Mucosa of descending colon (tissue), 3 donors: ENCODE data around the gene OR52B6. TPM values are rescaled to one million over a fixed set of nuclear protein-coding genes. Genes with fewer than 3 reads are reported as not detected.

Experiments used
- ATAC-seq: fragments of 200-7000 bp; cut with Tn5 transposase; one replicate; pipeline ENCODE4 v1.9.1; 2020; ENCODE audit warnings: mild to moderate bottlenecking, moderate library complexity
- DNase-seq, 3 donors: peaks; one replicate each; pipeline ENCODE4 v3.0.0-alpha.2; 2020
- H3K36me3 ChIP-seq: fragments of 200-600 bp; one replicate; pipeline ENCODE4 v1.8.0; 2021; ENCODE audit warnings: low read depth, mild to moderate bottlenecking
- H3K4me1 ChIP-seq: fragments of 200-600 bp; one replicate; pipeline ENCODE4 v1.8.0; 2021; ENCODE audit warnings: low read depth, mild to moderate bottlenecking
- H3K4me3 ChIP-seq: fragments of 200-600 bp; one replicate; pipeline ENCODE4 v1.8.0; 2021; ENCODE audit warnings: mild to moderate bottlenecking
- H3K9me3 ChIP-seq: fragments of 200-600 bp; one replicate; pipeline ENCODE4 v1.8.0; 2021; ENCODE audit warnings: mild to moderate bottlenecking
- intact Hi-C, 2 donors: fragments of 100-400 bp; cut with DNase I in 1 of 2; cut with micrococcal nuclease in 1 of 2; formaldehyde crosslinking; loops; one replicate each; pipeline versions ENCODE4 v1.11.0 to v1.11.1; 2022; cut with DNase I, micrococcal nuclease
- total RNA-seq, 3 donors: library from RNA; stranded (reverse); fragmentation: NEBNext Ultra II Directional in 2 of 3; extraction: Animal tissue kit (Norgen Biotek cat#: 25700) in 2 of 3; gene quantifications; one replicate each; pipeline versions ENCODE4 v1.2.1 to v1.2.4, GENCODE V29; 2021 to 2023
- TF ChIP-seq, protein P1 (sequence below): fragments of 200-600 bp; IDR thresholded peaks from one replicate; pipeline ENCODE4 v1.8.0; 2022; ENCODE audit warnings: antibody characterized with exemption, mild to moderate bottlenecking
- donor health status: DM: no; HTN: no; CAD: no; lungs with moderate emphysema.
- donor health status: DM: no; HTN: no; CAD: no.
- donor health status: DM: no; HTN: yes; CAD: no.

The OR52B6 gene
- total RNA-seq, 3 donors from 2014 or later = not detected

DNA sequence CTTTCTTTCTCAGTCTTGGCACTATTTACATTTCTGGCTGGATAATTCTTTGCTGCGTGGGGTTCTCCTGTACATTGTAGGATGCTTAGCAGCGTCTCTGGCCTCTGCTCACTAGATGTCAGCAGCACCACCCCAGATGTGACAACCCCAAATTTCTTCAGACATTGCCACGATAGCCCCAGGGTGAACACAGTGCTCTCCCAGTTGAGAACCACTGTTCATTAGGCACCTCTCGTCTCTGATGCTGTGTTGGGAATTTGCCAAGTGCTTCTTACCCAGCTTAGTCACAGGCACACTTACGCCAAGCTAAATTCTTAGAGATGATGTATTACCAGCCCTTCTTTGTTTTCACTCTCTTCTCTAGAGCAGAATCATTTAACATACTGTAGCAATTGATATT, 25.2 kb downstream of the OR52B6 start:
- TF ChIP-seq, protein P1, sequence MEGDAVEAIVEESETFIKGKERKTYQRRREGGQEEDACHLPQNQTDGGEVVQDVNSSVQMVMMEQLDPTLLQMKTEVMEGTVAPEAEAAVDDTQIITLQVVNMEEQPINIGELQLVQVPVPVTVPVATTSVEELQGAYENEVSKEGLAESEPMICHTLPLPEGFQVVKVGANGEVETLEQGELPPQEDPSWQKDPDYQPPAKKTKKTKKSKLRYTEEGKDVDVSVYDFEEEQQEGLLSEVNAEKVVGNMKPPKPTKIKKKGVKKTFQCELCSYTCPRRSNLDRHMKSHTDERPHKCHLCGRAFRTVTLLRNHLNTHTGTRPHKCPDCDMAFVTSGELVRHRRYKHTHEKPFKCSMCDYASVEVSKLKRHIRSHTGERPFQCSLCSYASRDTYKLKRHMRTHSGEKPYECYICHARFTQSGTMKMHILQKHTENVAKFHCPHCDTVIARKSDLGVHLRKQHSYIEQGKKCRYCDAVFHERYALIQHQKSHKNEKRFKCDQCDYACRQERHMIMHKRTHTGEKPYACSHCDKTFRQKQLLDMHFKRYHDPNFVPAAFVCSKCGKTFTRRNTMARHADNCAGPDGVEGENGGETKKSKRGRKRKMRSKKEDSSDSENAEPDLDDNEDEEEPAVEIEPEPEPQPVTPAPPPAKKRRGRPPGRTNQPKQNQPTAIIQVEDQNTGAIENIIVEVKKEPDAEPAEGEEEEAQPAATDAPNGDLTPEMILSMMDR = no peak
- no peak for DNase-seq
- Histone ChIP-seq H3K4me3 (no peak overlapping the region), H3K36me3 (no peaks in the 10 kb centered on the region), H3K9me3 (no peaks in the 10 kb centered on the region), H3K4me1 (no peaks in the 10 kb centered on the region)
- ATAC-seq = no peak
- intact Hi-C loops = no loop called here

DNA sequence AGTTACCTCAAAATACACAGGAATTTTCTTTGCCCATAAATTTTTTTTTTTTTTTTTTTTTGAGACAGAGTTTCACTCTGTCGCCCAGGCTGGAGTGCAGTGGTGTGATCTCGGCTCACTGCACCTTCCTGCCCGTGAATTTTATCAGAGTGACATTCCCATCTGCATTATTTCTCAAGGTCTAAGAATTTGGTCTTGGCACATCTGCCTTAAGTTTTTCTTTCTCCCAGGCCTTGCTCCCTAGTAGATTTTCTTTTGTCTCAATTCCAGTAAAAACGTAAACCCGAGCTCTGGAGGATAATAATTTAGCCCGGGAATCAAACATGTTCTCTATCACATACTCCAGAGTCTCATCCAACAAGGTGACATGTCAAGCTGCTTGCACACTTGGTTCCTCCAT, 28.1 kb downstream of the OR52B6 start:
- Histone ChIP-seq H3K4me1 (no peaks in the 10 kb centered on the region), H3K4me3 (no peak overlapping the region), H3K9me3 (no peaks in the 10 kb centered on the region), H3K36me3 (no peaks in the 10 kb centered on the region)
- intact Hi-C loops = no loop called here
- TF ChIP-seq, protein P1 = no peak
- DNase-seq = no peak
- ATAC-seq = no peak

DNA sequence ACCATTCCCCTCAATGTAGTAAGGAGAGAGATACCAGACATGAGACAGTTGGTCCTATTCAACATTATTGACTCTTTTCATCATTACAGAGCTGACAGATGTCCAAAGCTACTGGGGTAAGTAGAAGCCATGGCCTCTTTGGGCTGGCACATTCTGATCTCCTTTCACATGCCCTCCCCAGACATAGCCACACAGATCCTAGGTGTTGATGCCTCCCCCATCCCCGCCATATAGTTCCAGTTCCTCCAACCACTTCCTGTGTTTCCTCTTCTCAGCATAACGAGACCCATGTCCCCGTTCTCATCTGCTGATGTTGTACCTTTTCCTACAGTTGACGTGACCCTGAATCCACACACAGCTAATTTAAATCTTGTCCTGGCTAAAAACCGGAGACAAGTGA, 29.8 kb downstream of the OR52B6 start:
- Histone ChIP-seq H3K9me3 (no peaks in the 10 kb centered on the region), H3K36me3 (no peaks in the 10 kb centered on the region), H3K4me3 (no peak overlapping the region), H3K4me1 (no peaks in the 10 kb centered on the region)
- TF ChIP-seq, protein P1 = no peak
- intact Hi-C loops = no loop called here
- DNase-seq = no peak
- no peak for ATAC-seq

DNA sequence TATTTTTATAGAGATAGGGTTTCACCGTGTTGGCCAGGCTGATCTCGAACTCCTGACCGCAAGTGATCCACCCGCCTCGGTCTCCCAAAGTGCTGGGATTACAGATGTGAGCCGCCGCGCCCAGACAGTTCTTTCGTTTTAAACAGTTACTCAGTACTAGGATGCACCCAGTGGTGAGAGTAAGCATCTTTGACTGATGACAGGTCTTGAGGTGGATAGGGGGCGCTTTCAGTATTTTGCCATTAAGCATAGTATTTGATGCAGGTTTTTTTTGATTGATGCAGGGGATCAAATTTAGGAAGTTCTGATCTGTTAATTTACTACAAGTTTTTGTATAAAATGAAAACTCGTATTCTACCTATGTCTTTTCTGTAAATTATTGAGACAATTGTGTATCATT, 30.9 kb downstream of the OR52B6 start:
- TF ChIP-seq, protein P1 = no peak
- Histone ChIP-seq H3K4me1 (no peaks in the 10 kb centered on the region), H3K9me3 (no peaks in the 10 kb centered on the region), H3K4me3 (no peak overlapping the region), H3K36me3 (no peaks in the 10 kb centered on the region)
- ATAC-seq = no peak
- intact Hi-C loops = no loop called here
- DNase-seq = no peak

DNA sequence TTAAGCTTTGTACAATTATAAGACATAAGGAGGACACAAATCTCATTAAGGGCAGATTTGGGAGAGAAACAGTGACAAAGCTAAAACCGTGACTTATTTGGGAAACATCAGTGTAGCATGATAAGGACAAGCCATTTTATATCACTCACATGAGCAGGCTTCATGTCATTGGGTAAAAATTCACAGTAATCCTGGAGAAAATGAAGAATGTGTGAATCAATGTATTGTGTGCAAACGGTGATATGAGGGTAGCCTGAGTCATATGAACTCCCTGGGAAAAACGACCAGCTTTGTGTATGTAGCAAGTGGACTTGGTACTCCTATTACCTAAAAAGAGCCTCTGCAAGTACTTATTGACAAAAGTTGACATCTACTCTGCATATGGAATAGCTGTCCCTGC, 38.1 kb downstream of the OR52B6 start:
- Histone ChIP-seq H3K9me3 (no peaks in the 10 kb centered on the region), H3K4me1 (peaks cover 17% of the 10 kb centered on the region), H3K36me3 (no peaks in the 10 kb centered on the region), H3K4me3 (no peak overlapping the region)
- ATAC-seq (no peak), DNase-seq (no peak)
- TF ChIP-seq, protein P1 = no peak
- intact Hi-C loops = no loop called here
